GM12872 (cell line): Measurements from ENCODE around the gene RAPGEF5.

ENCODE experiments used
- CTCF ChIP-seq: IDR thresholded peaks from 3 replicates; pipeline ENCODE4 v1.5.1; 2011; ENCODE audit warnings: low read depth, mild to moderate bottlenecking, low read length, moderate library complexity; ENCODE audit not compliant: insufficient read depth

RAPGEF5 gene

GRCh38 chr7:22278660-22279059 lies 78.3 kb downstream of the RAPGEF5 start:
- no peak for TF ChIP-seq CTCF

GRCh38 chr7:22277375-22277774 lies 79.6 kb downstream of the RAPGEF5 start:
- TF ChIP-seq CTCF = no peak

- TF ChIP-seq CTCF = no peak
These were observed 81.3 kb downstream of the RAPGEF5 start for GRCh38 chr7:22275661-22276060.

- no peak for TF ChIP-seq CTCF
These were observed 85.6 kb downstream of the RAPGEF5 start for GRCh38 chr7:22271311-22271710.

GRCh38 chr7:22270371-22270770 lies 86.6 kb downstream of the RAPGEF5 start:
- no peak for TF ChIP-seq CTCF

- no peak for TF ChIP-seq CTCF
These were observed 87.0 kb downstream of the RAPGEF5 start for GRCh38 chr7:22269963-22270362.

- no peak for TF ChIP-seq CTCF
These were observed 88.0 kb downstream of the RAPGEF5 start for GRCh38 chr7:22268884-22269421.

- TF ChIP-seq CTCF = no peak
These were observed 88.9 kb downstream of the RAPGEF5 start for GRCh38 chr7:22267930-22268615.
